ENCODE data around the gene TMPRSS6.

Gene TMPRSS6

GRCh38 chr22:37032134-37032534, 77.4 kb downstream of the TMPRSS6 start:
- TF ChIP-seq CTCF (IDR thresholded peaks at IDR 0.05; ENCODE audit: low read depth, low read length): no peak
- no peak for DNase-seq (ENCODE audit: low read depth in 2 of 2)
- no peak overlapping the region for H3K4me3 ChIP-seq (replicated peaks in 1 of 2; ENCODE audit: low read depth in 2 of 2, low read length in 2 of 2)

GRCh38 chr22:37030560-37031281, 78.8 kb downstream of the TMPRSS6 start:
- no peak overlapping the region for H3K4me3 ChIP-seq (replicated peaks in 1 of 2; ENCODE audit: low read depth in 2 of 2, low read length in 2 of 2)
- TF ChIP-seq CTCF (IDR thresholded peaks at IDR 0.05; ENCODE audit: low read depth, low read length): no peak
- DNase-seq (ENCODE audit: low read depth in 2 of 2): no peak

DNA sequence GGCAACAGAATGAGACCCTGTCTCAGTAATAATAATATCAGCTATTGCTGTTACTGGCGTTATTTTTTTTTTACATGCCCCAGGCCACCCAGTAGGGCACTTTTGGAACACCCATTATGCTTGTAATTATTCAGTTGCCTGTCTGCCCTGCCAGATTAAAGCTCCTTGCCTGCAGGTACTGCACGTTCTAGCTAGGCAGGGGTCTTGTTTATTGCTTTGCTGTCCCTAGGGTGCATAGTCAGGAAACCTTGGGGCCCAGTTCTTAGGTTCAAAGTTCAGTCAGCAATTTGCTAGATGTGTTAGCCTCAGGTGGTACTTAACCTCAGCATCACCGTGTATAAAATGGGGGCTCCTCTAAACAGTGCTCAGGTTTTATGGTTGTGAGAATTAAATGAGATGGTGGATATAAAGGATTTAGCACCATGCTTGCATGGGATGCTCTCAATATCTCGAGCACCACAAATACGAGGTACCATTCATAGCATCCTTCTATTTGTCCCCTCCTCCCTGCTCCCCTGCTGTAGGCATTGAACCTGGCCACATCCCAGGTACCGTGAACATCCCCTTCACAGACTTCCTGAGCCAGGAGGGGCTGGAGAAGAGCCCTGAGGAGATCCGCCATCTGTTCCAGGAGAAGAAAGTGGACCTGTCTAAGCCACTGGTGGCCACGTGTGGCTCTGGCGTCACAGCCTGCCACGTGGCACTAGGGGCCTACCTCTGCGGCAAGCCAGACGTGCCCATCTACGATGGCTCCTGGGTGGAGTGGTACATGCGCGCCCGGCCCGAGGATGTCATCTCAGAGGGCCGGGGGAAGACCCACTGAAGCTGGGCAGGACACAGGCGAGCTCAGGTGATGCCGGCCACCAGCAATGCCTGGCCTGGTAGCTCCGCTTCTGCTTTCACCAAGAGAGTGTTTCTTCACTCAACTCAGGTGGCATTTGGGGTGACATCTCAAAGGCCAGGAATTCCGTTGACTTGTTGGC, 80.5 kb downstream of the TMPRSS6 start:
- H3K4me3 ChIP-seq (replicated peaks in 1 of 2; ENCODE audit: low read depth in 2 of 2, low read length in 2 of 2): no peak overlapping the region
- DNase-seq (ENCODE audit: low read depth in 2 of 2): no peak
- TF ChIP-seq CTCF (IDR thresholded peaks at IDR 0.05; ENCODE audit: low read depth, low read length): no peak

DNA sequence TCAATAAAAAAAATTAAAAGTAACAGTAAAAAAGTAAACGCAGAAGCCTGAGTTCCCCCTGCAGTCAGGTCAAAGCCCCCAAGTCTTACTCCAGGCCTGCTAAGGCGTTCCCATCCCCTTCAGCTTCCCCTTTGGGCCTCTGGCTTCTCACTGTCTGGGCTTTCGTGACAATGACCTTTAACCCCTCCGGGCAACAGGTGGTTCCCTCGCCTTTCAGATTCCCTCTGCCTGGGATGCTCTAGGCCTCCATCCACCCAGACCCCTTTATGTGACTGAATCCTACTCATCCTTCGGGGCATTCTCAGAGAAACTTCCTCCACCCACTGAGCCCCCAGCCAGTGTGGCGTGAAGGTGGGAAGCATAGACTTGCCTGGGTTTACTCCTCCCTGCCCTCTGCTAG, 82.0 kb downstream of the TMPRSS6 start:
- DNase-seq (ENCODE audit: low read depth in 2 of 2): no peak
- TF ChIP-seq CTCF (IDR thresholded peaks at IDR 0.05; ENCODE audit: low read depth, low read length): no peak

DNA sequence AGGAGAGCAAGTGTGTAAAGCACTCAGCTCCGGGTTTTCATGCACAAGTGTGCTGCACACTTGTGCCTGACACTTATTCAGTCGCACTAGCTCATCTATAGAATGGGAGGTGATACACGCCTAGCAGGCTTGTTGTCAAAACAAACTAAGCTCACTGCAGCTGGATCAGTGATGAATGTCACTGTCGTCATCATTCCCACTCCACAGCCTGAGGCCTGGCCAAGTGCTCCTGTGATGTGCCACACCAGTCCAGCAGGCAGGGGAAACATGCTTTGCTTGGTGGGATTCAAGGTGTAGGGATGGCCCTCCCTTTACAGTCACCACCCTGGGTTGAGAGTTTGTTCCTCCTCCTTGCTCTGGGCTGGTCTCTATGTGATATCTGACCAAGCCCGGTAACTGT, 83.2 kb downstream of the TMPRSS6 start:
- DNase-seq (ENCODE audit: low read depth in 2 of 2): no peak
- no peak overlapping the region for H3K4me3 ChIP-seq (replicated peaks in 1 of 2; ENCODE audit: low read depth in 2 of 2, low read length in 2 of 2)
- TF ChIP-seq CTCF (IDR thresholded peaks at IDR 0.05; ENCODE audit: low read depth, low read length): no peak

More for the DNA sequence above, 82.0 kb downstream of the TMPRSS6 start:
- no peak overlapping the region for H3K4me3 ChIP-seq (replicated peaks in 1 of 2; ENCODE audit: low read depth in 2 of 2, low read length in 2 of 2)

DNA sequence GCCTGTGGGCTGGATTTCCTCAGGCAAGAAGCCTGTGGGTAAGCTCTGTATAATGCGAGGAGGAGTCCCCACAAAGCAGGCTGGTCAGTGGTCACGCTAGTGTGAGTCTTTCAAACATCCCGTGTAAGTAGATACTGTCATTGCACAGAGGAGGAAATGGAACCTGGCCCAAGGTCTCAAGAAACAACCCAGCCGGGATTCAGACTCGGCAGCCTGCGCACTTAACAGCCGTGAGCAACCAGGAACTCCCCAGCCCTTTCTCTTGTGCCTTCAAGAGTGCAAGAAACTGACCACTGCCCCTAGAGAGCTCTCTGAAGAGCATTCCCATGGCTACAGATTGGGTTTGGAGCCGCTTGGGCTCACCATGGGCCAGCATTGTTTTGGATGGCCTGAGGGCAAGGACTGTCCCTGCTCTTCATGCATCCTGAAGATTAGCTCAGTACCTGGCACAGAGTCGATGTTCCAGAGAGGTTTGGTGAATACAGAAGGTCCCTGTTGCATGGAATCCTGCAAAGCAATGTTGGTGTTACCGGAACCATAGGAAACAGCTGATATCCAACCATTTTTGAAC, 83.9 kb downstream of the TMPRSS6 start:
- no peak for DNase-seq (ENCODE audit: low read depth in 2 of 2)
- TF ChIP-seq CTCF (IDR thresholded peaks at IDR 0.05; ENCODE audit: low read depth, low read length): no peak
- no peak overlapping the region for H3K4me3 ChIP-seq (replicated peaks in 1 of 2; ENCODE audit: low read depth in 2 of 2, low read length in 2 of 2)
